ENCODE measurements around the gene BEND6.
A peak's percentile ranks its signal among the peaks of the same experiment; 100 is the strongest.

Gene BEND6

GRCh38 chr6:56949265-56949664 is 5.6 kb upstream of the BEND6 start:
- ChIA-PET CTCF (no interaction called here), POLR2A (ENCODE audit: low non-redundant PET) (no interaction called here)
- no peak for DNase-seq (ENCODE audit: low spot score)
- H3K27ac ChIP-seq = no peak overlapping the region
- no peak for TF ChIP-seq CTCF (conservative IDR thresholded peaks at IDR 0.05; ENCODE audit: low read depth)

DNA sequence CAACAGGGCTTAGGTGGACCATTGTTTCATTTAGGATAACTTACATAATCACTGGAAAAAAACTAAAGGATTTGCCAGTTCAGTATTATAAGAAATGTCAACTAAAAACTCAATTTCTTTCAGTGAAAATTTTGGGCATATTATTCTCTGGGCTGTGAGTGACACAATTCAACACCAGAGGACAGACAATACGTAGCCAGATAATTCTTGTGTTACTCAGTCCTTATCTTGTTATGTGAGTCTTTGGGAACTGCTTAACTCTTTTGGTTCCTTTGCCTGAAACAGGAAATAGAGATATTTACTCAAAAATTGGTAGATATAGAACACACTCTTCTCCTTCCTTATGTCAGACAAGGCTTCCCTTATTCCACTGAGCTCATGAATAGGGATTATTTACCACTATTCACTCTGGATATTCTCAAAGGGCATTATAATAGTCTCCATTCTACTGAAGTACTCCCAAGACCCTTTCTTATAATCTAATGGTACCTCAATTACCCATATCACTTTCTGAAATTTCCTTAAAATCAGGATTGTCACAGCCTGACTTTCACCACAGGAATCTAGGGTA is 4.9 kb upstream of the BEND6 start:
- no peak for DNase-seq (ENCODE audit: low spot score)
- ChIA-PET CTCF (interaction anchor here (0.7 kb wide), 1 partner anchor 46 kb away, joined by 4 read pairs; no protein-coding TSS in a partner anchor), POLR2A (ENCODE audit: low non-redundant PET) (no interaction called here)
- TF ChIP-seq CTCF (conservative IDR thresholded peaks at IDR 0.05; ENCODE audit: low read depth) = no peak
- H3K27ac ChIP-seq = no peak overlapping the region

DNA sequence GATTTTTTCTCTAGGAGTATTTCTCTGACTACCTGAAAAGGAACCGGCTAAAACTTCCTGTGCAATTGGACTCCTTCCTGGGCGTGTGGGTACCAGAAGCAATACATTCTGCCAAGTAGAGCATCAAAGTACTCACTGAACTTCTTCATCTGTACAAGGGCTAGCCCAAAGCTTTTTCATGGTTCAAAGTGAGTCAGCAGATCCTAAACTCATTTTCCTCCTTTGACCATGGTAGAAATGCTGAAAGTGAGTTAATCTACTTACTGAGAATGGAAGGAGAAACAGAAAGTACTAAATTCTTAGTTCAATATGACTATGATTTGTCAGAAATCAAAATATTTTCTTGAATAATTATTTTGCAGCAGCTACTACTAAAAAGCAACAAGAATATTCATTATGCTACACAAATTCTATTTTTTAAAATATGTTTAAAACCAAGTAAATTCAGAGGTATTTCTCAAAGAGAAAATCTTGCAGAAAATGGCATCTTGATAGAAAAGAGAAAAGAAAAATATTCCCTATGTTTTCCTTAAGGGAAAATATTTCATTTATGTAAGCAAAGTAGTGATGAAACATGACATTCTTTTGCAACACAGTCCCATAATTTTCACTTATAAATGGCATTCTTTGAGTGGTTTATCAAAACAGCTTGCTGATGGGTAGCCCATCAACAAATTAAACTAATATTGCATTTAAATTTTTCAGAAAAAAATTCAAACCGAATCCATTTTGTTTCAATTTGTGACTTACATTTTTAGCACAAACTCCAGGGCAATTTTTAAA is 3.7 kb upstream of the BEND6 start:
- POLR2A ChIA-PET (ENCODE audit: low non-redundant PET) = no interaction called here
- no peak overlapping the region for H3K27ac ChIP-seq
- CTCF ChIA-PET = interaction anchor here (0.7 kb wide), 2 partner anchors 17 to 47 kb away, joined by 3 to 4 read pairs; no protein-coding TSS in a partner anchor
- no peak for DNase-seq (ENCODE audit: low spot score)
- TF ChIP-seq CTCF (conservative IDR thresholded peaks at IDR 0.05; ENCODE audit: low read depth) = no peak

DNA sequence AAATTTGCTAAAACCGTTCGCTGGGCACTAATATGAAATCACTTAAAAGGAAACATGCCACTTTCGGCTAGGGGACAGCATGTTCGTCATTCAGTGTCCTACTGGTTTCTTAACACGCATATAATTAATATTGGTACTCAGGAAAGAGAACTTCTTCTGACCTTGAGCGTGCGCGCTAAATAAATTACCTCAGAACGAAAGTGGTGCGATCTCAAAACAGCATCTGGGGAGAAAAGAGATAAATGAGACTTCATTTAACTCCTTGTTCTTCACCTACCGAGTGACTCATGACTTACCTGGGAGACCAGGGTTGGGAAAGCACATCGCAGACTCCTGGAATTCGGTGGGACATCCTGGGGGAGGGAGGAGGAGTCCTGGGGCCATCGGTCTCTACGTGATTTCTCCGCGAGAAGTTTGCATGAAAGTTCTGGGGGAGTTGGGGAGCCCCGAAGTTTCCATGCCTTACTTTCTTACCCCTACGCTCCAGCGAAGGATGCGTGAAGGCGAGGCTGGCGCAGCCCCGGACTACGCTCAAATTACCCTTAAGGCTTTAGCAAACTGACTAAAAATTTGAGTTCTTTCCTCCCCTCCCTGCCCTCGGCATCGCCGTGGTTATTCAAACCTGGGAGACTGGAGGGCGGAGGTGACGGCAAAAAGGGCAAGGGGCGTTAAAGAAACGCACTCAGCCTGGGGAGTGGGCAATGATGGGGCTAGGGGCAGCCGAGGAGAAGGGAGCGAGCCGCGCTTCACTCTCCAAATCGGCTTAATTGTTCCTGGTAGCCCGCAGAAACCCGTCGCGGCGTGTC is 1.1 kb upstream of the BEND6 start:
- ChIA-PET CTCF (interaction anchor here (1.1 kb wide), 1 partner anchor 92 kb away, joined by 4 read pairs; the partner anchor contains the start of gene KIAA1586), POLR2A (ENCODE audit: low non-redundant PET) (no interaction called here)
- peak overlapping the region; percentile 84 for H3K27ac ChIP-seq
- DNase-seq (ENCODE audit: low spot score) = peak; percentile 18
- no peak for TF ChIP-seq CTCF (conservative IDR thresholded peaks at IDR 0.05; ENCODE audit: low read depth)

GRCh38 chr6:56955171-56956155 is 556 bp downstream of the BEND6 start:
- ChIA-PET CTCF (interaction anchor here (0.6 to 1.4 kb wide), 19 partner anchors 9 to 216 kb away, joined by 3 to 14 read pairs (median 3); partner anchors contain the start of genes BAG2 and KIAA1586), POLR2A (ENCODE audit: low non-redundant PET) (no interaction called here)
- peak; percentile 73 for DNase-seq (ENCODE audit: low spot score)
- peak overlapping the region; percentile 84 for H3K27ac ChIP-seq
- peak; percentile 82 for TF ChIP-seq CTCF (conservative IDR thresholded peaks at IDR 0.05; ENCODE audit: low read depth)
